BJ (cell line): ENCODE measurements around the gene SEPTIN6. TPM values are rescaled to one million over a fixed set of nuclear protein-coding genes. Genes with fewer than 3 reads are reported as not detected.
"Not testable (repeated sequence)": the region's sequence is repeated elsewhere in the genome, so short reads cannot be mapped to it uniquely, and the experiment has no call there.

ENCODE experiments used
- CTCF ChIA-PET: fragments of 350-600 bp; formaldehyde crosslinking; extraction: SDS; loops from one replicate; lab custom pipeline; 2021; ENCODE audit warnings: antibody characterized with exemption, inconsistent platforms; lab: Yijun Ruan, JAX
- POLR2A ChIA-PET: fragments of 300-600 bp; sonication (Branson Sonifier 250); formaldehyde crosslinking; extraction: SDS; loops from one replicate; lab custom pipeline; 2021; ENCODE audit warnings: antibody characterized with exemption; lab: Charles Lee
- DNase-seq: peaks from one replicate; pipeline ENCODE4 v3.0.0-alpha.2; 2011; ENCODE audit warnings: low read depth
- H3K27me3 ChIP-seq: 2 replicates; pipeline ENCODE4 v1.6.0; 2011; ENCODE audit warnings: low read length; ENCODE audit not compliant: control insufficient read depth, insufficient read depth
- H3K36me3 ChIP-seq: 2 replicates; pipeline ENCODE4 v1.5.1; 2011; ENCODE audit warnings: low read length; ENCODE audit not compliant: control insufficient read depth, insufficient read depth
- H3K4me3 ChIP-seq: 2 replicates; pipeline ENCODE4 v1.5.1; 2011; ENCODE audit warnings: low read depth, mild to moderate bottlenecking, control low read depth, low read length
- polyA plus RNA-seq: library from polyadenylated mRNA; depleted of rRNA; stranded (reverse); fragments of >200 nt; gene quantifications from 2 replicates; pipeline ENCODE4 v1.2.3, GENCODE V29; 2011
- TF ChIP-seq, protein P1 (sequence below): IDR thresholded peaks from 2 replicates; pipeline ENCODE4 v1.5.1; 2011; ENCODE audit warnings: low read depth, mild to moderate bottlenecking, control low read depth, inconsistent platforms, low read length, moderate library complexity; ENCODE audit not compliant: insufficient read depth

SEPTIN6 gene
- polyA plus RNA-seq, 1 experiment: 35.5 TPM

GRCh38 chrX:119686087-119686691 is 6.8 kb downstream of the SEPTIN6 start:
- TF ChIP-seq, protein P1, sequence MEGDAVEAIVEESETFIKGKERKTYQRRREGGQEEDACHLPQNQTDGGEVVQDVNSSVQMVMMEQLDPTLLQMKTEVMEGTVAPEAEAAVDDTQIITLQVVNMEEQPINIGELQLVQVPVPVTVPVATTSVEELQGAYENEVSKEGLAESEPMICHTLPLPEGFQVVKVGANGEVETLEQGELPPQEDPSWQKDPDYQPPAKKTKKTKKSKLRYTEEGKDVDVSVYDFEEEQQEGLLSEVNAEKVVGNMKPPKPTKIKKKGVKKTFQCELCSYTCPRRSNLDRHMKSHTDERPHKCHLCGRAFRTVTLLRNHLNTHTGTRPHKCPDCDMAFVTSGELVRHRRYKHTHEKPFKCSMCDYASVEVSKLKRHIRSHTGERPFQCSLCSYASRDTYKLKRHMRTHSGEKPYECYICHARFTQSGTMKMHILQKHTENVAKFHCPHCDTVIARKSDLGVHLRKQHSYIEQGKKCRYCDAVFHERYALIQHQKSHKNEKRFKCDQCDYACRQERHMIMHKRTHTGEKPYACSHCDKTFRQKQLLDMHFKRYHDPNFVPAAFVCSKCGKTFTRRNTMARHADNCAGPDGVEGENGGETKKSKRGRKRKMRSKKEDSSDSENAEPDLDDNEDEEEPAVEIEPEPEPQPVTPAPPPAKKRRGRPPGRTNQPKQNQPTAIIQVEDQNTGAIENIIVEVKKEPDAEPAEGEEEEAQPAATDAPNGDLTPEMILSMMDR: no peak
- no peaks in the 10 kb centered on the region for H3K27me3 ChIP-seq
- ChIA-PET CTCF (interaction anchor here (1.6 kb wide), 1 partner anchor 11 kb away, joined by 5 read pairs; no protein-coding TSS in a partner anchor), POLR2A (interaction anchor here (0.5 kb wide), 1 partner anchor 23 kb away, joined by 5 read pairs; no protein-coding TSS in a partner anchor)
- H3K36me3 ChIP-seq: no peaks in the 10 kb centered on the region
- H3K4me3 ChIP-seq: no peak overlapping the region
- DNase-seq: no peak

GRCh38 chrX:119685225-119686066 is 7.5 kb downstream of the SEPTIN6 start:
- no peaks in the 10 kb centered on the region for H3K36me3 ChIP-seq
- TF ChIP-seq, protein P1: no peak
- no peak overlapping the region for H3K4me3 ChIP-seq
- no peak for DNase-seq
- H3K27me3 ChIP-seq: no peaks in the 10 kb centered on the region
- ChIA-PET CTCF (interaction anchor here (1.4 to 1.6 kb wide), 2 partner anchors 10 to 44 kb away, joined by 5 to 6 read pairs; no protein-coding TSS in a partner anchor), POLR2A (interaction anchor here (0.5 kb wide), 1 partner anchor 22 kb away, joined by 5 read pairs; no protein-coding TSS in a partner anchor)

- DNase-seq: no peak
- Histone ChIP-seq H3K36me3 (no peaks in the 10 kb centered on the region), H3K27me3 (no peaks in the 10 kb centered on the region), H3K4me3 (no peak overlapping the region)
- TF ChIP-seq, protein P1: no peak
- ChIA-PET CTCF (interaction anchor here (1.4 to 1.6 kb wide), 2 partner anchors 10 to 45 kb away, joined by 5 to 6 read pairs; no protein-coding TSS in a partner anchor), POLR2A (no interaction called here)
Measured at GRCh38 chrX:119684916-119685224, 8.1 kb downstream of the SEPTIN6 start.

DNA sequence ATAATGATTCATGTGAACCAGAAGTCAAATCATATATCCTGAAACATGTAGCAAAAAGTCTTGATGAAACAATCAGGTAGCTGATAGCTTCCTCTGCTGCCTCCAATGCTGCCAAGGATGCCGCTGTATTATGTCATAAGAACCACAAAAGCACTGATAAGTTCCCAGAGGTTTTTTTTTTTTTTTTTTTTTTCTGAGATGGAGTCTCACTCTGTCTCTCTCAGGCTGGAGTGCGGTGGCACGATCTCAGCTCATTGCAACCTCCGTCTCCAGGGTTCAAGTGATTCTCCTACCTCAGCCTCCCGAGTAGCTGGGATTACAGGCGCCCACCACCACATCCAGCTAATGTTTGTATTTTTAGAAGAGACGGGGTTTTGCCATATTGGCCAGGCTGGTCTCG is 8.7 kb downstream of the SEPTIN6 start:
- H3K4me3 ChIP-seq, POLR2A ChIA-PET, H3K27me3 ChIP-seq, DNase-seq, H3K36me3 ChIP-seq: not testable (repeated sequence)
- CTCF ChIA-PET: interaction anchor here (0.6 to 1.4 kb wide), 2 partner anchors 45 to 266 kb away, joined by 4 to 6 read pairs; no protein-coding TSS in a partner anchor

GRCh38 chrX:119682019-119682989 is 10.7 kb downstream of the SEPTIN6 start:
- TF ChIP-seq, protein P1: no peak
- no peak for DNase-seq
- ChIA-PET CTCF (no interaction called here), POLR2A (interaction anchor here (0.7 kb wide), 1 partner anchor 11 kb away, joined by 3 read pairs; the partner anchor contains the start of gene SEPTIN6)
- Histone ChIP-seq H3K36me3 (no peaks in the 10 kb centered on the region), H3K4me3 (no peak overlapping the region), H3K27me3 (no peaks in the 10 kb centered on the region)
